ENCODE results near the gene DNAJC5G.
A peak's percentile ranks its signal among the peaks of the same experiment; 100 is the strongest.
"Not testable (repeated sequence)": the region's sequence is repeated elsewhere in the genome, so short reads cannot be mapped to it uniquely, and the experiment has no call there.

DNAJC5G gene

GRCh38 chr2:27312152-27312551 lies 36.9 kb downstream of the DNAJC5G start:
- ATAC-seq: no peak

GRCh38 chr2:27313882-27314645 lies 38.8 kb downstream of the DNAJC5G start:
- ATAC-seq: no peak

GRCh38 chr2:27314709-27315108 lies 39.5 kb downstream of the DNAJC5G start:
- ATAC-seq: no peak

- ATAC-seq: no peak
Measured at GRCh38 chr2:27315122-27315521, 39.9 kb downstream of the DNAJC5G start.

GRCh38 chr2:27316655-27317412 lies 41.6 kb downstream of the DNAJC5G start:
- ATAC-seq: no peak

GRCh38 chr2:27319839-27320238 lies 44.6 kb downstream of the DNAJC5G start:
- not testable (repeated sequence) for ATAC-seq

- ATAC-seq: no peak
Measured at GRCh38 chr2:27320958-27321543, 45.8 kb downstream of the DNAJC5G start.

GRCh38 chr2:27322301-27322765 lies 47.1 kb downstream of the DNAJC5G start:
- peak in 1 of 2 donors; percentile 14 for ATAC-seq

GRCh38 chr2:27322766-27323595 lies 47.7 kb downstream of the DNAJC5G start, which contains the start of gene MPV17:
MPV17 (minus strand) TSS chr2:27323097; CDS start chr2:27322517, 580 bp downstream.
- peak; percentile 97 to 98 for ATAC-seq

GRCh38 chr2:27323596-27324285 lies 48.5 kb downstream of the DNAJC5G start:
- ATAC-seq: no peak

GRCh38 chr2:27324720-27325119 lies 49.5 kb downstream of the DNAJC5G start:
- ATAC-seq: no peak

All from activated CD4-positive, CD25-positive, alpha-beta regulatory T cell treated with anti-CD3 and anti-CD28 coated beads, Interleukin-2, amount 50 U/mL, for 24 hours (primary cell).